Measurements from ENCODE around the gene PSD4. TPM values are rescaled to one million over a fixed set of nuclear protein-coding genes. Genes with fewer than 3 reads are reported as not detected.

PSD4 gene
- 41.6 and 44.5 TPM in 2 replicates for total RNA-seq (2014; rRNA removed; shearing (Covaris generic))
- polyA plus RNA-seq (2015; cell fraction: cytosol; rRNA removed), result 8.3 and 8.4 TPM in 2 replicates
- polyA plus RNA-seq (2015; cell fraction: nucleus; rRNA removed), result 29.0 and 32.7 TPM in 2 replicates

DNA sequence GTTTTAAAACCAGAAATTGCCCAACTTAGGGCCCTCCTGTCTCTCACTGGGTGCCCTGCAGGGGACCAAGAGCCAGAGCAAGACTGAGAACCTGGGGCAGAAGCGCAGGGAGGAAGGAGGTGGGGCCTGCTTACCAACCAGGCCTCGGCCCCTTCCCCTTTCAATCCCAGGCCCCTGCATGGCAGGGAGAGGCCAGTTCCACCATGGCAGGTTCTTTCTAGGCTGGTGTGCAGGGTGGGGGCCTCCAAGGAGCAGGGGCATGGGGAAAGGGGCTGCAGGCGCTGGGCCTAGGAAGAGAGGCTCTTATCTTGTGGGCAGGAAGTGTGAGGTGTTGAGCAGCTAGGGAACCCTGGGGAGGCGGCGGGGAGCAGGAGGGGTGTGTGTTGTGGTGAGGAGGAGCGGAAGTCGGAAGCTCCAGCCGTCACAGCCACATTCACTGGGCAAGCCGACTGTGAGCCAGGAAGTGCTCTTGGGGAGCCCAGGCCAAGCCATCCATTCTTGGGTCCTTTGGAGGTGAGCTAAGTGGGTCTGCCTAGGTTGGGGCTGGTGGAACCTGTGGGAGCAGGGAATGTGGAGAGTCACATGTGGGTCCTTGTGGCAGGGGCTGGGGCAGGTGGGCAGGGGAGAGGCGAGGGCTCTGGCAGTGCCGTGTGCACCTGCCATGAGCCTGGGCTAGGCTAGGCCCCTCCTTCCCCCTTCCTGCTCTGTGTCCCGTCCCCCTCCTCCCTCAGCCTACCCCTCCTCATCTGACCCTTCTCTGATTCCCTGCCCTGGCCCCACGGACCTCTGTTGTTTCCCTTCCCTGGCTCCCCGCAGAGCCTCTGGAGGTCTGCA lies at the start of gene PSD4:
PSD4 (plus strand) TSS at position 430 of the 834 bp plus-strand sequence. CDS start 8,486 bp downstream, outside the sequence.
- DNase-seq (ENCODE audit: low read depth), result peak; percentile 89

DNA sequence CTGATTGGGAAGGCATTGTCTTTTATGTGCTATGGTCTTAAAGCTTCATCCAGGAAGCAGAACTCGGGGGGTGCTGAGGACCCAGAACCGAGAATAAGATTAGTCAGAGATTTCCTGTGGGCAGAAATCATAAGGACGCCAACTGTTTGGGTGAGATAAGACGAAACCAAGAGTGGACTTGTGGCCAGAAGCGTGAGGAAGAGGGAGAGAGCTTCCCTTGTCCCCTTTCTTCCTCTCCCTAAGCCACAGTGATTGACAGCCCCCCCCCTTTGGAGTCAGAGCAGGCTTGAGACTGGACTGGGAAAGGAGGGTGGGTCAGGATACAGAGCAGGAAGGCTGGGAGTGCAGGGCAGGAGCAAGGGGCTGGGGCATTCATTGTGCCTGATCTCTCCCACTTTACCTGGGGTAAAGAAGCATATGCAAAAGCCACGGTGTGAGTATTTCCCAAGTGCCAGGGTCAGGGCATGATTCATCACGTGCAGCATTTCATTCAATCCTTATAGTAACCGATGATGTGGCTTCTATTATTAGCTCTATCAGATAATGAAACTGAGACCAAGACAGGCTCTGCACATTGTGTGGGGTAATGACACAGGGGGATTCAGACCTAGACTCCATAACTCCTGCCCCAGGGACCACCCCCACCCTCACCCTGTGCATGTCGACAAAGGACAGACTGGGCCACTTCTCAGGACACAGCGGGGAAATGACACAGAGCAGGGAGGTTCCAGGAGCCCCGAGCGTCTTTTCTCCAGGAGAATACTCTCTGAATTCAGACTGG lies 49.4 kb upstream of the PSD4 start:
- peak; percentile 71 for DNase-seq (ENCODE audit: low read depth)

GRCh38 chr2:113124984-113125855 lies 48.6 kb upstream of the PSD4 start:
- DNase-seq (ENCODE audit: low read depth), result no peak

DNA sequence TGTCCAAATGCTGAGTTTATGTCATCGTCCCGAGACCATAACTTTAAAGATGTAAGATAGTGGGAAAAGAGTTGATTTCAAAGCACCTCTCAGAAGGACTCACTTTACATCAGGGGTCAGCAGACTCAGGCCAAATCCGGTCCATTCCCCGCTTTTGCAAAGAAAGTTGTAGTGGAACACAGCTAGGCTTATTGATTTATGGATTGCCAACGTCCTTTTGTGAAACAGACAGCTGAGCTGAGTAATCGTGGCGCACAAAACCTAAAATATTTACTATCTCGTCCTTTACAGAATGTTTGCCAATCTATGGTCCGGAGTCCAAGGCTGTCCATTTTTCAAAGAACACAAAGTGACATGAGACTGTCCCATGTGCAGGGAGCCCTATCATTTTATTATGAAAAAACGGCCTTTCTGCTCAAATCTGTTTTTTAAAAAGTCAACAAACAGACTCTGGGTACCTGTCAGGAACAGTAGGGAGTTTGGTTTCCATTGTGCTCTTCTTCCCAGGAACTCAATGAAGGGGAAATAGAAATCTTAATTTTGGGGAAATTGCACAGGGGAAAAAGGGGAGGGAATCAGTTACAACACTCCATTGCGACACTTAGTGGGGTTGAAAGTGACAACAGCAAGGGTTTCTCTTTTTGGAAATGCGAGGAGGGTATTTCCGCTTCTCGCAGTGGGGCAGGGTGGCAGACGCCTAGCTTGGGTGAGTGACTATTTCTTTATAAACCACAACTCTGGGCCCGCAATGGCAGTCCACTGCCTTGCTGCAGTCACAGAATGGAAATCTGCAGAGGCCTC lies 46.7 kb upstream of the PSD4 start, which contains the start of gene IL1RN:
IL1RN (plus strand) TSS at position 754 of the 801 bp plus-strand sequence; CDS start at position 781, 27 bp downstream.
- no peak for DNase-seq (ENCODE audit: low read depth)

GRCh38 chr2:113127646-113128570 lies 45.9 kb upstream of the PSD4 start:
- no peak for DNase-seq (ENCODE audit: low read depth)

- no peak for DNase-seq (ENCODE audit: low read depth)
Measured at GRCh38 chr2:113129519-113130078, 44.2 kb upstream of the PSD4 start.

GRCh38 chr2:113131352-113132185 lies 42.2 kb upstream of the PSD4 start:
- DNase-seq (ENCODE audit: low read depth), result no peak

- no peak for DNase-seq (ENCODE audit: low read depth)
Measured at GRCh38 chr2:113132414-113133021, 41.3 kb upstream of the PSD4 start.

GRCh38 chr2:113133704-113134598 lies 39.8 kb upstream of the PSD4 start:
- DNase-seq (ENCODE audit: low read depth), result peak; percentile 55

DNA sequence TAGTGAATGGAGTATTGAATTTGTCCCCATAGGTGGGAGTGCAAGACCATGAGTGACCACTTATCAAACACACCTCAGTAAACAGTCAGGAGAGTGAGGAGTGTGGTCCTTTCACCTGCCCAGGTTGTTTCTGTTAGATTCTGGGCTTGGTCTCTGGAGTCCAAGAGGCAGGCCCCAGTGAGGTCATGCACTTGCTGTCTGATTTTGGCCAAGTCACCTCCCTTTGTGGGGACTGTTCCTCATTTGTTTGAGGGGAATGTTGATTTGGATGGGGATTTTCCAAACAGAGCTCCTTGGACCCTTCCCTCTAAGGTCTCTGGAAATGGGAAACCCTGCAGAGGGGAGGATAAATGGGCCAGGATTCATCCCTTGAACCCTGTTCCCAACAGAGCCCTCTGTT lies 39.1 kb upstream of the PSD4 start:
- no peak for DNase-seq (ENCODE audit: low read depth)

- DNase-seq (ENCODE audit: low read depth), result no peak
Measured at GRCh38 chr2:113135317-113135716, 38.5 kb upstream of the PSD4 start.

DNA sequence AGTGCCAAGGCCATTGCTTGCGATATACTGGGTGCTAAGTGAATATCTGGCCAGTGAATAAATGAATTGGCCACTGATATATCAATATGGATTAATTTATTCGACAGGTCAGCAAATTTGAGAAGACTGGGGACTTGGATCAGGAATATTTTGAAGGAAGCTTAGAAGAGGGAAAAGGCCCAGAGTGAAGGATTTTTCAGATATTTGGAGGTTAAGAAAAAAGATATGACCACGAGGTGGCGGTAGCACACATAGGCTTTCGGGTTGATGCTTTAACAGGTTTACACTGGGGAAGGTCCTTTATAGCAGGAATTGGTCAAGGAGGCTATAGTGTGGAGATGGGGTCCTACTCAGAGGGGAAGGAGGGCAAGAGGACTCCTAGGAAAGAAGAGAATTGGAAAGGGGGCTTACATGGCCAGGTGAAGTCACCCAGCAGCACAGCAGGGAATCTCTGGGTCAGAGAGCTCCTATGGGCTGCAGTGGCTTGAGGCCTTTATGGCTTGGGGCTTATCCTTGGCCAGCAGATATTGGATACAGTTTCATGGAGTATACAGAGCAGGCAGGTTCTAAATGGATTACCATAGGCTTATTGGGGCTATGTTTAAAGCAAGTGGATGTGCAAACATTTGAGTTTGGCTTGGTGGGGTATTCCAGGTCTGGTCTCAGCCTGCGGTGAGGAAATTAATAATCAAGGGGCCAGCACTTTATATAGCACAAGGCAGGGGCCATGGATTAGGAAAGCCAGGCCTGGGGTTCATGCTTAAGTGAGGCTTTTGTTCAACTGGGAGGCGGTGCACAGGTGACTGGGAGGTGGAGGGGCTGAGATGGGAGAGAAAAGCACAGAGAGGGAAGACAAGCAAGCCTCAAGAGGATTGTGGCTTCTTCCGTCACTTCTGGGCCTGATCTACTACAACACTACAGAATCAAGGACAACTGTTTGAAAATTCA lies 36.7 kb upstream of the PSD4 start:
- peak; percentile 48 for DNase-seq (ENCODE audit: low read depth)

GRCh38 chr2:113137827-113138226 lies 35.9 kb upstream of the PSD4 start:
- DNase-seq (ENCODE audit: low read depth), result no peak

GRCh38 chr2:113138428-113139322 lies 35.1 kb upstream of the PSD4 start:
- DNase-seq (ENCODE audit: low read depth), result peak; percentile 70

Measured in HT1080 (cell line).